GF-D8 (cell line): ENCODE data around the gene SLC39A11.

Experiments
- DNase-seq: peaks from one replicate; lab custom pipeline; 2025; lab: John Stamatoyannopoulos, UW

The SLC39A11 gene

DNA sequence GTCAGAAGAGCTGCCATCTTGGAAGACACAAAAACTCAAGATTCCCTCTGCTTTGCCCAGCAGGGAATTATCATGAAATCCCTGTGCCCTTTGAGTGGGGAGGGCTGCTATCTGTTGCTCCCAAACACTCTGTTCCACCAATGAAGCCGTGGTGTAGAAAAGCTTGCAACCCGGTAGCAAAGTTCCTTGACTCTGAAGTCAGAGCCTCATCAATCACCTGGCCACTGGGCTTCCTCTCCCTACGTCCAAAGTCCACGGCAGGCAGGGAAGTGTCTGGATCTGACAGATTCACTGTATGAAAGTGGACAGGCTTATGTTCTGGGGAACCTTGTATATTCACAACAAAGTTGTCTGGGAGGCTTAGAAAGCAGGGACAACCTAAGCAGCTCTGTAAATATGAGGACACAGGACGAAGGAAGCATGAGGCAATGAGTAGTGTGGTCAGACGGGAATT is 343.3 kb downstream of the SLC39A11 start:
- DNase-seq, result no peak

DNA sequence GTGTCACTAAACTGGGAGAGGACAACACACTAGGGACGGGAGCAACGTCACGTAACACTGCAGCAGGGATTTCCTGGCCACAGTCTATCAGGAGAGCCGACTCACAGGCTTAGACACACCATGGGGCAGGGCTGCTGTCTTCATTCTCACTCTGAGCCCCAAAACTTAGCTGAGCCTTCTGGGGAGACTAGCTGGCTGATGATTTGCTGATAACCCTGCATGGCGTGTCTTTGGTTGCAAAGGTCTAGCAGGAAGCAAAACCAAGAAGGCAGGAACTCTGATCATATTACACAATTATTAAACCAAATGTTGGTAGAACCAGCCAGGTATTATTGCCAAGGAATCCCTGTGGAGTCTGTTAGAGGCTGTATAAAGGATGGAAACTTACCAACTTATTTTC is 345.0 kb downstream of the SLC39A11 start:
- no peak for DNase-seq

DNA sequence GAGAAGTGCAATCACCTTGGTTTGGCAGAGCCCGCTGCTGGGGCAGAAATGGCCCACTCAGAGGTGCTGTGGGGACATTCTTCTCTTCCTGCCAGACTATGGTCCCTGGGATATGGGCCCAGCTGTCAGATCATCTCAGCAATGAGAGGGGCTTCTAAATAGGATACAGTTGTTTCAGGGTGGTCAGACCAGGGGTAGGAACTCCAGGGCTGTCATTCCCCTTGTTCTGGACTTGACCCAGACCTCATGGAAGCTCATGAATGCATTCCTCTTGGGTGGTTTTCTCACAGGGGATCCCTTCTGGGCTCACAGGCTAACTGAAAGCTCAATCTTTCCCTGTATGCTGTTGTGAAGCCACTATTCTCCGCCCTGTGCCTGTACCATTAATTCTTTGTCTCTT is 347.2 kb downstream of the SLC39A11 start:
- no peak for DNase-seq

DNA sequence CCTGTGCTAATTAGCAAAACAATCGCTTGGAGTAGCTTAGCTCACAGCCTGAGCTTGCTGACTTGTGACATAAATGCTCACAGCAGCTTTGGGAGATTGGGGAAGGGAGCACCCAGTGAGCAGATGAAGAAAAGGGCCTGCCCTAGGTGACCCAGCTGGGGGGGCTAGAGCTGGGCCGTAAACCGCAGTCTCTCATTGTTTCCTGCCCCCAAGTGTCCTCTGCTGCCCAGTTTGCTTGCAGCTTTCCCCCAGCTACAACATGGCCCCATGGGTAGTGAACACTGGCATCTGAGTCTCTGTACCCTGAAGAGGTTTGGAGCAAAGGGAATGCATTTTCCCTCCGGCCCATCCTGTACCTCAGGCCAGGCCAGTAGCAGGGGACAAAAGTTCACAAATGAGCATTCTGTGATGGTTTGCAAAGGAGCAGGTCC is 349.4 kb downstream of the SLC39A11 start:
- no peak for DNase-seq

DNA sequence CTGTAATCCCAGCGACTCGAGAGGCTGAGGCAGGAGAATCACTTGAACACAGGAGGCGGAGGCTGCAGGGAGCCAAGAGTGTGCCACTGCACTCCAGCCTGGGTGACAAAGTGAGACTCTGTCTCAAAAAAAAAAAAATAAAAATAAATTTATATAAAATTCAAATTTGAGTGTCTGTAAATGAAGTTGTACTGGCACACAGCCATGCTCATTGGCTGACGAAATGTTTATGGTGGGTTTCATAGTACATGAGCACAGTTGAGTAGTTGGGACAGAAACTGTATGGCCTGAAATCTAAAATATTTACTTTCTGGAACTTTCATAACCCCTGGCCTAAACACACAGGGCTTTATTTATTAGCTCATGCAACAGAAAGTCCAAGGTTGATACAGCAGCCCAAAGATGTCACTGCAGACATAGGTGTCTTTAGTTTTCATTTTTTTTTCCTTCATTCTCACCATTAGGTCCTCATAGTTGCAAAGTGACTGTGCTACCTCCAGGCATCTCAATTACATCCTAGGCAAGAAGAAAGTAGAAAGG is 355.3 kb downstream of the SLC39A11 start:
- DNase-seq, result no peak

DNA sequence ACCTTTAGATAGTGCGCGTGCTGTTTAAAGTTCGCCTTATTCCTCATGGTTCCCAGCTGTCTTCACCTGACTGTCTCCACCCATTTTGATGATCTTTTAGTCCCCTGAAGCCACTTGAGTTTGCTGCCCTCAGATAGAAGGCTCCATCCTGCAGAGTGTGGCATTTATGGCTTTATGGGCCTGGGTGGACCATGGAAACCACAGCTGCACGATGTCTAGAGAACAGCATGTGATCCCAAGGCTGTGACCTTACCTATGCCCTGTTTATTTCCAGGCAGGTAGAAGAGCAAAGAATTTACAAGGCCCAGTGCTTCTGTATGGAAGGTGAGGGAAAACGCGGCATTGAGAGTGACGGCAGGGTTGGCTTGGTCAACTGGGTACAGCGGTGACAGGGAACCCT is 356.9 kb downstream of the SLC39A11 start:
- DNase-seq, result no peak

DNA sequence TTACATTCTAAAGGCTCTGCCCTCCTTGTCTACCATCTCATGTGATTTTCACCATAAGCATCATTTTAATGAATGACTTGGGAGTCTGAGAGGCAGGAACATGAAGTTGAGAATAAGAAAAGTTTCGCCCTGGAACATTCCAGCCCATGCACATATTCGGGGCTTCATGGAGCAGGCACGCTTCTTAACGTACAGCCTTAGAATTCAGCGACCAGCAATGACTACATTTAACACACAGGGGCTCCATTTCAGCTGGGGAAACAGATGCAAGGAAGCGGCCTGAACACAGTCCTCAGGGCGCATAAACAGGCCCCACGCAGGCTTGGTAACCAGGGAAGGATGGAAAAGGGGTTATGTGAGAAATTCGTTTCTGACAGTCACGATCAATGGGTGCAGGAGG is 357.4 kb downstream of the SLC39A11 start:
- no peak for DNase-seq

DNA sequence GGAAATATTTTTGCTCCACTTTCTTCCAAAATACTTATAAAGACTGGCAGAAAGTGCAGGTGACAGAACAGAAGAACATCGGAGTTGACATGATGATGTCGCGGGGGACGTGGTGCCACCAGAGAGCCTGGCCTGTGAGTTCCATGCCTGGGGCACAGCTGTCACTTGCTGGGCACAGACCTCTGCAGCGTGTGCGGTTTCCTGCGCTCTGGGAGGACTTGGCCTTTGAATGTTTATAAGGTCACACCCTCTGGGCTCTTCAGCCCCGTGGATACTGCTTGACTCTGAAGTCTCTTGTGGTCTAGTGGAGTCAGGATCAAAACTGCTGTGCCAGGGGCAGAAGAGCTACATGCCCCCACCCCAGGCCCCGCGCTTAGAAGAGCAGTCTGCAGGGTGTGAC is 357.9 kb downstream of the SLC39A11 start:
- DNase-seq, result no peak

DNA sequence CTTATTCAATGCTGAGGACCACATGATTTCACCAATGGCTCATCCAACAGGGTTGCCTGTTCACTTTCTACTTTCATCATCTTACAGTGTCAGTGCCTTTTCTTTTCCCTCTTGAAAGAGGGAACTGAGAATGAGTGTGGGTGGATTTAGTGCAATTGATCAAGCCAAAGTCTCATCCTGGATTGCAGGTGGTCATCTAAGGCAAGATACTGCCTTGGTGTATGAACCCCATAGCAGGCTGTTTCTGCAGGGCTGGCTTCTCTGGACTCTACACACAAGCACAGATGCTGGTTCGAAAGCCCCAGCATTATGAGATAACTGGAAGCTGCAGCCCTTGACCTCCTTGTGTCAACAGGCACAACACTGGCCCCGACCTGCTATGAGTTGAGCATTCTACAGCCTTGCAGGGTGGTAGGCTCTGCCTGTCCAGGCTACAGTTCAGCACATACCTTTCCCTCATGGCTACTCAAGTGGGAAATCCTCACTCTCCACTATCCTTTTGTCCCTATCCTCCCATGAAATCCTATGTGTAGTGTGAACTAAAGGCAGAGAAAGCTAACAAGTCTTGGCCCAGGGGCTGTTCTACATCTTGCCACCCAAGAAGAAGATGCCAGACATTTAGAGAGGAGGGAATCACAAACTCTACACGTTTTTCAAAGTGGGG is 358.7 kb downstream of the SLC39A11 start:
- DNase-seq, result no peak

DNA sequence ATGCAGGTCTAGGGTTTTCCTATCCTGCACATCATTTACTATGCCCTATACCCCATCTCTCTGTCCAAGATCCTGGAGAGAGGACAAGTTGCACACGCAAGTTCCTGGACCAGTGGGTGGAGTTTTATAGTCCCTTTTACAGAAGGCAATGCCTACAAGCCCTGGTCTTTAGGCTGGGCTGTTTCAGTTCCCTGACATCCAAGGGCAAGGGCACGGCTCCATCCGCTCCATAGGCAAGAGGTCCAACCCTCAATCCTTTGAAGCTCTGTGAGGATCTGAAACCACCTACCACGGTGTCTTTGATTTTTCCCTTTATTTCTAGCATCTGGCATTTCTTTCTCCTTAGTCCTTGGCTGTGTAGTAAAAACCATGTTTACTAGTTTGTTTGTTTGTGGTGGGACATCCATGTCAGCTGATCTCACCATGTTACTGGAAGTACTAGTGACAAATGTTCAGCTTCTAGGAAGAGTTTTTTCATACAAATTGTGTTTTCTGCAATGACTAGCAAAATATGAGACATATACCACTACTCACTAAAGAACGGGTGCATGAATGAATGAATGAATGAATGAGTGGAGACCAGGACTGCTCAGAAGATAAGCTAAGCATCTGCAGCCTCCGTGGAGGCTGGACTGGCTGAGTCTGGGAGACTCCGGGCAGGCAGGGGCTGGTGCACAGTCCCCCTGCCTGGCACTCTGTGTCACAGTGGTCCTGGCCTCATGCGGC is 359.4 kb downstream of the SLC39A11 start:
- no peak for DNase-seq

DNA sequence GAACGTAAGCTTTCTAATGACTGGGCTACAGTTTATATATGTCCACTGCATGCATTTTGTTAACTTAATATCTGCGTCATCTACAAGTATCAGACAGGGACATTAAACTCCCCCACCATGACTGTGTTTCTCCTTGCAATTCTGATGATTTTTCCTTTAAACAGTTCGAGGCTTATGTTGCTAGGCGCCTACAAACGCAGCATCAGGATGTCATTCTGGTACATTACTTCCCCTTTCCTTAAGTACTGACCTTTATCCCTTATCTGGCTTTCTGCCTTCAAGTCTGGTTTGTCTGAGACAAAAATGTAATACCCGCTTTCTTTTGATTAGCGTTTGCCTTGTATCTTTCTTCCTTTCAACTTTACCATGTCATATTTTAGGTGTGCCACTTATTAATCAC is 362.4 kb downstream of the SLC39A11 start:
- peak; percentile 7 for DNase-seq

DNA sequence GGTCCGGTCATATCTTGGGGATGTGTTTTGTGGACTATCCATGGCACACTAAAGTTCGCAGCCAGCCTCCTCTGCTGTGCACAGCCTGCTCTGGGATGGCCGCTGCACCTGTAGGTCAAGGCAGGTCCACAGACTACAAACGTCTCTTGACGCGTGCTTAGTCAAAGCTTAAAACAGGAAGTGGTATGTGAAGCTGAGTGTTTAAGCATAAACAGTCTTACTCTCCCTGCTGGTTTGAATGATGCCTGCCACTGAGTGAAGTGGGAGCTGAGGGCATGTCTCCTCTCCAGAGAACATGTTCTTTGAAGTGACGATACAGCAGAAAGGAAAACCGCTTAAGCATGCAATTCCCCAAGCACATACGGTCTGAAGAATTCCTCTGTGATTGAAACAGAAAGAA is 365.6 kb downstream of the SLC39A11 start:
- no peak for DNase-seq

DNA sequence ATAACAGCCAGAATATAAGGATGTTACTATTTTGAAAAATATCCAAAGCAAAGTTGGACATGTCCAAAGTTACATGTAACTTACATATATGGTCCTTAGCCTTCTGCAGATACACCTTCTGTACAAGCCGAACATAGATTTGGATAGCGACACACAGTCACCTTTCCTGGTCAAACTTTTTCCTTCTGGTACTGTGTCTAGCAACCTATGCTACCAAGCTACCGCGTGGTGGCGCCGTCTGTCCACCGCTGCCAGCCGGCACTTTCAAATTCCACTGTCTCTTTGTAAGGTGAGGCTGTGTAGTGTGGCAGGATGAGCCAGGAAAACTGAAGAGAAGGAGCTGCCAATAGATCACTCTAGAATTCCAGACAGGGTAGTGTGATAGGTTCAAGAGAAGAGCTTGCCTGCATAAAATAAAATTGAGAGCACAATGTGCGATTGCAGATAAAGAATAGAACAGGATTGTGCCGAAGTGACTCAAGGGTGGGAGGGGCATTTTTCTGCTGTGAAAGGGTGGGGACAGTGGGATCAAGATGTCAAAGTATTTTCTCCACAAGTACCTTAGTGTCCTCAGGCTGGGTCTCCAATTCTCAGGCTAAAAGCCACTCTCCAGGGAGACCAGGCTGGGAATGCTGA is 366.9 kb downstream of the SLC39A11 start:
- DNase-seq, result no peak

DNA sequence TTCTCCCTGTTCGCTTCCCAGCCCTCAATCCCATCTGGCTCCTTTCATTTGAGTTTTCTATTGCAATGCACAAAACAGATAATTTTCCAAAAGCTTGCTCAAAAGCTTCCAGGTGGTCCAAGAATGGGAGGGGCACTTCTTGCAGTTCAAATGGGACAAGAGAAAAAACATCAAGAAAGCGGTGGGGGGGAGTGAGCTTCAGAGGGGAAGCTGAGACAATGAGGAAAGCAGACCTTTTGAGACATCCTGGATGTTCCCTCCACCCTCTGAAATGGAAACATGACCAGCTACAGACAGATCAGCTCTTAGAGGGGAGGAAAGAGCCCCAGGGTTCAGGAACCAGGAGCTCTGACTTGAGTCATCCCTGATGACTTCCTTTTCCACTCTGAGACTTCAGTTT is 368.2 kb downstream of the SLC39A11 start:
- DNase-seq, result no peak

DNA sequence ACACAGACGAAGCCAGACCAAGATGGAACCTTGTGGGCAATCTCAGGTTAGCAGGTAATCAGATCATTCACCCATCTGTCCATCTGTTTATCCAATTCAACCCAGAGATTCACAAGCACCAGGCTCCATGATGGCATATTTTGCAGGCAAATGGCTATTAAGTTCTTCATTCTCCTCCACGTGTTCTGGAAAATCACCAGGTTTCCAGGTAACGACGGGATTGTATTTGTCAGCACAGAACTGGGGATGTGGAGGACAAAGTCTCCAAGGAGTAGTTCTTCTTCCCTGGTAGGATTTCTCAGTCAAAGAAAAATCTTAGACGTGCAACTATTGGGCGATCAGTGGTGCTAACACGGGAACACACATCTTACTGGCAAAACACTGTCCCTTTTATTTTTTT is 368.8 kb downstream of the SLC39A11 start:
- no peak for DNase-seq

DNA sequence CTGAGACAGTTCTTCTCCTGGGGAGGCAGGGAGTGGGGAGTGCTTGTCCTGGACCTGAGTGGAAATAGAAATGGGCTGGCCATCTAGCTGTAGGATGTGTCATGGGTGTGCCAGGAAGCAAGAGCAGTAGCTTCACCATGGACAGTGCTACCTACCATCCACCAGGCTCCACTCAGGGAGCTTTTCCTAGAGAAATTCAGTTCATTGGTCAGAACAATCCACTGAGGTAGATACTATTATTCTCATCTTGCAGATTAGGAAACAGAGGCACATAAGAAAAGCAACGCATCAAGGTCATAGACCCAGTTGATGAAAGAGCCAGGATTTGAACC is 372.0 kb downstream of the SLC39A11 start:
- DNase-seq, result no peak

DNA sequence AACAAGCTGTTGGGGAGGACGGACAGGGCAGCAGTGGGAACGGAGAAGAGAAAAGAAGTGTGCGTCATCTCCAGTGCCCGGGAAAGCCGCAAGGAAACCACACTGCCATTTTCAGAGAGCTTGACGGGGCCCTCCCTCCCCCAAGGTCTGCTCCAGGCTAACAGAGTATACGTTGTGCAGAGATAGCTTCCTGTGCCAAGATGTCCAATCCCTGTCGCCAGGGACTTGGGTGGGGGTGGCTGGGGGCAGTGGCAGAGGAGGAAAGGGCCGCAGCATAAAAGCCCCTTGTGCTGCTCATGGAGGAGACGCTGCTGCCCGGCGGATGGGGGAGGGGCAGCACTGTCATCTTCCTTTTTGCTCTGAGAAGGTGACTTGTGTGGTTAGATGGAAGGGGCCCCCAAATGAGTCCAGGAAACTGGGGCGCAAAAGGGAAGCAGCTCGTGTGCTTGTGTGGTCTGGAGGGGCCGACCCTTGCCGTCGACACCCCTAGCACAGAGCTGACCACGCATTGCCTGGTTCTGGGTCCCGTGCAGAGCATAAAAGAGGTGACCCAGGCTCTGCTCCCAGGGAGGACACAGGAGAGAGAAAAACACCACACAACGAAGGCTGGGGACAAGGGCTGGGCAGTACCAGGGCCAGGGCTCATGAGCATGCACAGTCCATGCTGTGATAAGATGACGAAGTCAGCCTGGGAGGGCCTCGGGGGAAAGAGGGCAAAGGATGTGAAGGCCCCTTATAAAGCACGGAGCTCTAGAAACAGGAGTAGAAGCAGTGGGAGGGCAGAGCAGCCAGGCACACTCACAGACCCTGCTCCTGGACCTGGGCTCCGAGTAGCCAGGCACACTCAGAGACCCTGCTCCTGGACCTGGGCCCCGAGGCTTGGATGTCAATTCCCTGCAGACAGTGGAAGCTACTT is 372.7 kb downstream of the SLC39A11 start:
- DNase-seq, result no peak

DNA sequence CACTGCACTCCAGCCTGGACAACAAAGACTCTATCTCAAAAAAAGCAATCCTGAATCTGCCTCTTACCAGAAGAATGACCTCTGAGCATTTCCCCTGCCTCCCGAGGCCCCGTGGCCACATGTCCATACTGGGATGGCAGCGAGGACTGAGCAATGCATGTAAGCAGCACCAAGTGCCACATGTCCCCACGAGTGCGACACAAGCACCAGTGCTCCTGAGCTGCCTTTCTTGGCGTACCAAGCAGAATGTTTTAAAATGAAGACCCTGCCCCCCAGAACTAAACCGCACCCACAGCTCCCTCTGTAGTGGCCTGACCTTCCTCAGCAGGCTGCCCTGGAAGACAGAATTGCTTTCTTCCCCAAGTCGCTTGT is 373.3 kb downstream of the SLC39A11 start:
- DNase-seq, result no peak

DNA sequence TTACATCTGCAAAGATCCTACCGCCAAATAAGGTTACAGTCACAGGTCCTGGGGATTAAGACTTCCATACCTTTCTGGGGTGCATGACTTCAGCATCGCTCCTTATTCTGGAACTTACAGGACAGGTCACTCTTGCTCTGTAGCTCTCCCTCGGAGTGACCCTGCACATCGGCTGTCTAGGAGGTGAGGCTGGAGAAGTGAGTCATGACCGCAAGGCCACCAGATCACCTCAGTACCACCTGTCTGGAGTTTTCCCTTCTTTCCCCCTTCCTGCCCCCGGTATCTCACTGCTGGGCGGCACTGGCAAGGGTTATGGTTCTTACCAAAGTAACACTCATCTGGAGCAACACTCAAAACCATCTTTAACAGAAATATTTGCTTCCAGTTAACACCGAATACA is 374.8 kb downstream of the SLC39A11 start:
- no peak for DNase-seq

DNA sequence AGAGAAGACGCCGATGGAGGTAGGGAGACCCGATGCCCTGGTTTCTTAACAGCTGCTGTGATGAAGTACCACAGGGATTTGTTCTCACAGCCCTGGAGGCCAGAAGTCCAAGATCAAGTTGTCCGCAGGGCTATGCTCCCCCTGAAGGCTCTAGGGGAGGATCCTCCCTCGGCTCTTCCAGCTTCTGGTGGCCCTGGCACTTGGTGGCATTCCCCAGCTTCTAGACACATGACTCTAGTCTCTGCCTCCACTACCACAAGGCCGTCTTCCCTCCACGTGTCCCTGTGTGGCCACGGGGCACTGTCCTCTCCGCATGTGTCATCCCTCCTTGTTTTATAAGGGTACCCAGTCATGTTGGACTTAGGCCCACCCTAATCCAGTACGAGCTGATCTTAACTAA is 375.2 kb downstream of the SLC39A11 start:
- no peak for DNase-seq

DNA sequence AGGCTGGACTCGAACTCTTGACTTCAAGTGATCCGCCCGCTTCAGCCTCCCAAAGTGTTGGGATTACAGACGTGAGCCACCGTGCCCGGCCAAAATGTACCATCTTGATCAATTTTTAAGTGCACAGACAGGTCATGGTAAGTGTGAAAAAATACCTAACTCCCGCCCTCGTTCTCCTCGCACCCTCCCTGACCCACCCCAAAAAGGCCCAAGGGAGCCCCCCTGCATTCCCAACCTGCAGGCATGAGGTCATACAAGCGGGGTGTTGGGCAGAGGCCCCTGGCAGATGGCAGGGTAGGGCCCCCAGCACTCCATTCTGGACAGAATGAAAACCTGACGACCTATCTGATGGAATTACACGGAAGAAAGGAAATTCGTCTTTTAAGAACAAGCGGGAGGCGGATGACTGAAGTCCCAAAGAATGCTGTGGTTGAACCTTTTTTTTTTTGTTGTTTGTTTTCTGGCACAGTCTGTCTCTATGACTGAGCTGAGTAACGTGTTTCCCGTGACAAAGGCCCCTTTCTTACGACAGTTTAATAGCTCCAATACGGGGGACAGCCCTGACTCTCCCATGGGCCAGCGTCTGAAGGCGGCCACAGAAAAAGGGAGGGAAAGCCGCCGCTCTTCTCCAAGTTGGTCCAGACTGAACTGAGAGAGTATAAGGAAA is 376.4 kb downstream of the SLC39A11 start:
- DNase-seq, result no peak
